Measurements from ENCODE around the gene MAP3K2.

GRCh38 chr2:127415593-127416505 lies 28.1 kb upstream of the MAP3K2 start:
- TF ChIP-seq, protein P1, sequence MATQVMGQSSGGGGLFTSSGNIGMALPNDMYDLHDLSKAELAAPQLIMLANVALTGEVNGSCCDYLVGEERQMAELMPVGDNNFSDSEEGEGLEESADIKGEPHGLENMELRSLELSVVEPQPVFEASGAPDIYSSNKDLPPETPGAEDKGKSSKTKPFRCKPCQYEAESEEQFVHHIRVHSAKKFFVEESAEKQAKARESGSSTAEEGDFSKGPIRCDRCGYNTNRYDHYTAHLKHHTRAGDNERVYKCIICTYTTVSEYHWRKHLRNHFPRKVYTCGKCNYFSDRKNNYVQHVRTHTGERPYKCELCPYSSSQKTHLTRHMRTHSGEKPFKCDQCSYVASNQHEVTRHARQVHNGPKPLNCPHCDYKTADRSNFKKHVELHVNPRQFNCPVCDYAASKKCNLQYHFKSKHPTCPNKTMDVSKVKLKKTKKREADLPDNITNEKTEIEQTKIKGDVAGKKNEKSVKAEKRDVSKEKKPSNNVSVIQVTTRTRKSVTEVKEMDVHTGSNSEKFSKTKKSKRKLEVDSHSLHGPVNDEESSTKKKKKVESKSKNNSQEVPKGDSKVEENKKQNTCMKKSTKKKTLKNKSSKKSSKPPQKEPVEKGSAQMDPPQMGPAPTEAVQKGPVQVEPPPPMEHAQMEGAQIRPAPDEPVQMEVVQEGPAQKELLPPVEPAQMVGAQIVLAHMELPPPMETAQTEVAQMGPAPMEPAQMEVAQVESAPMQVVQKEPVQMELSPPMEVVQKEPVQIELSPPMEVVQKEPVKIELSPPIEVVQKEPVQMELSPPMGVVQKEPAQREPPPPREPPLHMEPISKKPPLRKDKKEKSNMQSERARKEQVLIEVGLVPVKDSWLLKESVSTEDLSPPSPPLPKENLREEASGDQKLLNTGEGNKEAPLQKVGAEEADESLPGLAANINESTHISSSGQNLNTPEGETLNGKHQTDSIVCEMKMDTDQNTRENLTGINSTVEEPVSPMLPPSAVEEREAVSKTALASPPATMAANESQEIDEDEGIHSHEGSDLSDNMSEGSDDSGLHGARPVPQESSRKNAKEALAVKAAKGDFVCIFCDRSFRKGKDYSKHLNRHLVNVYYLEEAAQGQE (tag by site-specific recombination; IDR thresholded peaks at IDR 0.05): no peak
- no peak for TF ChIP-seq ZNF274 (IDR thresholded peaks at IDR 0.05; ENCODE audit: low read length)
- TF ChIP-seq ZNF274 (tag by site-specific recombination; IDR thresholded peaks at IDR 0.05; ENCODE audit: borderline replicate concordance): no peak
- peak; percentile 90 for TF ChIP-seq CTCF (tag by site-specific recombination; IDR thresholded peaks at IDR 0.05)
- no peak for TF ChIP-seq ZNF530 (tag by site-specific recombination; IDR thresholded peaks at IDR 0.05; ENCODE audit: low read depth)
- no peak for TF ChIP-seq ZBTB1 (tag by site-specific recombination; IDR thresholded peaks at IDR 0.05)
- TF ChIP-seq, protein P2, sequence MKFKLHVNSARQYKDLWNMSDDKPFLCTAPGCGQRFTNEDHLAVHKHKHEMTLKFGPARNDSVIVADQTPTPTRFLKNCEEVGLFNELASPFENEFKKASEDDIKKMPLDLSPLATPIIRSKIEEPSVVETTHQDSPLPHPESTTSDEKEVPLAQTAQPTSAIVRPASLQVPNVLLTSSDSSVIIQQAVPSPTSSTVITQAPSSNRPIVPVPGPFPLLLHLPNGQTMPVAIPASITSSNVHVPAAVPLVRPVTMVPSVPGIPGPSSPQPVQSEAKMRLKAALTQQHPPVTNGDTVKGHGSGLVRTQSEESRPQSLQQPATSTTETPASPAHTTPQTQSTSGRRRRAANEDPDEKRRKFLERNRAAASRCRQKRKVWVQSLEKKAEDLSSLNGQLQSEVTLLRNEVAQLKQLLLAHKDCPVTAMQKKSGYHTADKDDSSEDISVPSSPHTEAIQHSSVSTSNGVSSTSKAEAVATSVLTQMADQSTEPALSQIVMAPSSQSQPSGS (tag by site-specific recombination; IDR thresholded peaks at IDR 0.05; ENCODE audit: low read depth): no peak
